Stimulated activated CD8-positive, alpha-beta memory T cell treated with anti-CD3 and anti-CD28 coated beads, Interleukin-7, amount 100 ng/mL, for 48 hours (primary cell): Measurements from ENCODE around the gene DCAF15.
"Not testable (repeated sequence)": the region's sequence is repeated elsewhere in the genome, so short reads cannot be mapped to it uniquely, and the experiment has no call there.

Experiments used
- DNase-seq, 2 donors: peaks; one replicate each; pipeline ENCODE4 v3.0.0-alpha.2; 2020; ENCODE audit warnings: low read depth in 1 of 2; ENCODE audit errors: extremely low read depth in 1 of 2

The DCAF15 gene

DNA sequence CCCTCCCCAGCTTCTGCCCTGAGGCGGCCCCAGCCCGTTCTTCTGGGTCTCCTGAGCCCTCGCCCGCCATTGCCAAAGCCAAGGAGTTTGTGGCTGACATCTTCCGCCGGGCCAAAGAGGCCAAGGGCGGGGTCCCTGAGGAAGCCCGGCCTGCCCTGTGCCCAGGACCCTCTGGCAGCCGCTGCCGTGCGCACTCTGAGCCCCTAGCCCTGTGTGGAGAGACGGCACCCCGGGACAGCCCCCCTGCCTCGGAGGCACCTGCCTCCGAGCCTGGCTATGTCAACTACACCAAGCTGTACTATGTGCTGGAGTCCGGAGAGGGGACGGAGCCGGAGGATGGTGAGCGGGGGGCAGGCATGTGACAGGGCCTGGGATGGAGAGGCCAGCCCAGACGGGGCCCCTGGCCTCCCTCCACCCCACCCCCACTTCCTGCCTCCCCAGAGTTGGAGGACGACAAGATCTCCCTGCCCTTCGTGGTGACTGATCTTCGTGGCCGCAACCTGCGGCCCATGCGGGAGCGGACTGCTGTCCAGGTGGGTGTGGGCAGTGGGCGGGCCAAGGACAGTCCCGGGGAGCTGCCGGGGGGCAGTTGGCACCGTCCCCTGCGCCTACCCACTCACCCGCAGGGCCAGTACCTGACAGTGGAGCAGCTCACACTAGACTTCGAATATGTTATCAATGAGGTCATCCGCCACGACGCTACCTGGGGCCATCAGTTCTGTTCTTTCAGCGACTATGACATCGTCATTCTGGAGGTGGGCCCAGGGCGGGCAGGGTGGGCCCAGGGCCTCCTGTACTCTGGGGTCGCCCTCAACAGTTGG, 7.0 kb downstream of the DCAF15 start:
- DNase-seq = no peak

GRCh38 chr19:13959962-13960862, 7.9 kb downstream of the DCAF15 start:
- DNase-seq = no peak

- DNase-seq = no peak
These were observed 8.8 kb downstream of the DCAF15 start for GRCh38 chr19:13960863-13961784.

DNA sequence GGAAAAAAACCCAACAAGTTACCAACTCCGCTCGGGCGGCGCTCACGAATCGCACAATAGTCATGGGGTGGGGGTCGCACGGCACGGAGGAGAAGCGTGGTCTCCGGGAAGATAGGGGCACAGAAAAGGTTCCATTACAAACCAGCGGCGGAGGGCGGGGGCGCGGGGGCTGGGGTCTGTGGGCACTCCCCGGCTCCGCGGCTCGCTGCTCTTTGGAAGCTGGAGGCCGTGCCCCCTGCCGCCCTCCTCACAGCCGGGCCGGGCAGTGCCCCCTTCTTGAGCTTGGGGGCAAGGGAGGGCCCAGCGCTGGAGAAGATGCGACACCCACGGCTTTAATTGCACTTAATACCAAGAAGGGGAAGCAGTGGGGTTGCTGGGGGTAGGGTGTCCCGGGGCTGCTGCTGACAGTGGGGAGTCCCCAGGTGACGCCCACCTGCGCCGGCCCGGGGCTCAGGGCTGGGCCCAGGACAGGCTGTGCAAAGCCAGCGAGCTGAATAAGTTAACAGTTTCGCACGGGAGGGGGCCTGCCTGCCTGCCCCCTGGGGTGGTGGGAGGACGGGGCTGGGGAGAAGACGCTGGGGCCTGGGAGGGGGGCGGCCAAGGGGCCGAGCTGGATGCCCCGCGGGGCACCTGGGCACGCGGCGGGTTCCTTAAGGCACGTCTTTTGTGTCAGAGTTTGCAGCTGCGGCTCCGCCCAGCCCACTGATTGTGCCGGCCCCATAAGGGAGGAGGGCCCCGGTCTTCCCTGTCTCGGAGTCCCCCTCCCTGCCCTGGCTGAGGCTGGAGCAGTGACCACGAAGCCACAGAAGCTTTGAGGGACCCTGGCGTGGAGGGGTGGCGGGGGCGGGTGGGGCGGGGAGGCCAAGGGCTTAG, 9.8 kb downstream of the DCAF15 start:
- DNase-seq = no peak

DNA sequence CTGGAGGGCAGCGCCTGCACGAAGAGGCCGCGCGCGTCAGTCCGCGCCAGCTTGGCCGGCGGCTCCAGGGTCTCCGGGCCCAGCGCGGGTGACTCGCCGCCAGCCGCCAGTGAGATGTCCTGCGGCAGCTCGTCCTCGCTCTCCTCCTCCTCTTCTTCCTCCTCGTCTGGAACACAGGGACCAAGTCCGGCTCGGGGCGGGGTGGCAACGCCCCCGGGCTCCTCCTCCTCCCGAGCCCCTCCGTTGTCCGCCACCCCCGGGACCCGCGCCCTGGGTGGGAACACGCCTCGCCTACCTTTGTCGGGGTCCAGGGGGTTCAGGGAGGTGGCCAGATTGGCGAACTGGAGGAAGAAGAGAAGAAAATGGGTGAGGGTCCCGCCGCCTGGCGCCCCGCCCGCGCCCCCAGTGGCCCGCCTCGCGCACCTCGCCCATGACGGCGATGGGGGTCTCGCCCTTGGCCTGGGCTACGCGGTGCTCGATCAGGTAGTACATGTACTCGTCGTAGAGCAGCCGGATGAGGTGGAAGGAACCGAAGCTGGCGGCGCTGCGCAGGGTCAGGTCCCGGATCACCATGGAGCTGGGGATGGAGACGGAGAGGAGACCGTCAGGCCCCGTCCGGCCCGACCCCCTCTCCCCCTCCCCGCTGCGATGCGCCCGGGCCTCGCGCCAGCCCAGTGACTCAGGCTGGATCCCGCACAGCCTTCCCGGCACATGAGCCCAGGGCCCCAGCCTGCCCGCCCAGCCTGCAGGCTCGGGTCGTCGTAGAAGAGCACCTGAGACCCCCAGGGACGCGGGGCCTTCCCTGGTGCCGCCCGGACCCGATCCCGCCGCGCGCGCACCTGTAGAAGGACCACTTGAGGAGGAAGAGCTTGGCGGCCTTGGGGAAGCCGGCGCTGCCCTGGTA, 10.6 kb downstream of the DCAF15 start:
- DNase-seq = no peak

DNA sequence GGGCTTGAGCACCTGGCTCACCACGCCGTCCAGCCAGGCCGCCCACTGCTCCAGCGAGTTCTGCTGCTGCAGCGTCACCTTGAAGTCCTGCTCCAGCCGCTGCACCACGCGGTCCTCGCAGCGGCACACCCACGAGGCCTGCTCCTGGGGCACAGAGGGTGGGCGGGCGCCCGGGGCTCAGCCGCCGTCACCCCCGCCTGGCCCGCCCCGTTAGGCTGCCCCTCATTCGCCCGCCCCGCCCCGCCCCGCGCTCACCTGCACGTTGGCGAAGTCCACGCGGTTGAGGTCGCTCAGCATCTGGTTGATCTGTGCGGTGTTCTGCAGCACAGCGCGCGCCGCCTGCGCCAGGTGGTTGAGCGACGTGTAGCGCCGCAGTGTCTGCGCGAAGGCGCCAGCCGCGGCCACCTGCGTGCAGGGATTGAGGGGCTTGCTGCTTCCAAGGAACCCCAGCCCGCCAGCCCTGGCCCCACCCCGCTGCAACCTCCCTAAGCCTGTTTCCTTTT, 11.3 kb downstream of the DCAF15 start:
- DNase-seq = no peak

GRCh38 chr19:13964776-13965175, 12.5 kb downstream of the DCAF15 start:
- no peak for DNase-seq

DNA sequence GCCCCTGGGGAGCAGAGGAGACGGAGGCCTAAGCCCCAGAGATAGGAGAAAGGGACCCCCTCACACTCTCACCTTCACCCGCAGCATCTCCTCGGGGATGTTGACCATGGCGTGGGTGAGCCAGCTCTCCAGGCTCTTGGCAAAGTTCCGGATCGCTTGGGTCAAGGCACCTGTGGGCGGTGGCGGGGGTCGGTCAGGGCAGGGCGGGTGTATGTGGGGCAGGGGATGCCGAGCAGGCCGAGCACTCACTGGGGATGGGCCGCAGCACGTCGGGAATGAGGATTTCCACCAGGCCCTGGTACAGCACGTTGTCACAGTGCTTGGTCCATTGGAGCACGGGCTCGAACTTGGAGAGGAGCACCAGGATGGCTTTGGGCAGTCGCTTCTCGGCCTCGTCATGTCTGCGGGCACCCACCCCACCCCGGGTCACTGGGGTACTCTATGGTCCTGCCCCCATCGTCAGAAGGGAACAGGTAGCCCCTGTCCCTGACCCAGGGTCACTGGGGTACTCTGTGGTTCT, 13.1 kb downstream of the DCAF15 start:
- no peak for DNase-seq

DNA sequence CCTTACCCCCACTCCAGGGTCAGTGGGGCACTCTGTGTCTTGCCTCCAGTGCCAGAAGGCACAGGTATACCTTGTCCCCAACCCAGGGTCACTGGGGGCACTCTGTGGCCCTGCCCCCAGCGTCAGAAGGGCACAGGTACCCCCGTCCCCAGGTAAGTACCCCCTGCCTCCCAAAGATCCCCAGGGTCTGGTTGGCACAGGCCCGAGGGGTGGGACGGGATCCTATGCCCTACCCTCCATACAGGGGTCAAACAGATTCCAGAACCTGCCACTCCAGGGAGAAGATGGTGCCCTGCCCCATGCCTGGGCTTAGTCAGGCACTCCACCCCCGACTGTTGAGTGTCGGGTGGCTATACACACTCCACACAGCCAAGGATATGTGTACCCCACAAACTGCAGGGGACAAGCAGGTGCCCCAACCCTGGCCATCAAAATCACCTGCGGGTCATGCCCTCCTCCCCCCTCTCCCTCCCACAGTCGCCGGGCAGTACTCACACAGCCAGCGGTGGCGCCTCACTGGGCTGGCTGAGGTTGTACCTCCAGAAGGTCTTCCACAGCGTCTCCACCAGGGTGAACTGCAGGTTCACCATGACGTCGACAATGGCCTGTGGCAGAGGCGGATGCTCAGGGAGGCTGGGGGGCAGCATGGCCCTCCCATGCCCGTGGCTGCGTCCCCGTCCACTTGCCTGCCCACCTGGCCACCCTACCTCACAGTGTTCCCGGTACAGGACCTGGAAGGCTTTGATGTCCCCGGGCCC, 13.8 kb downstream of the DCAF15 start:
- no peak for DNase-seq

- DNase-seq = no peak
These were observed 14.4 kb downstream of the DCAF15 start for GRCh38 chr19:13966684-13967128.

DNA sequence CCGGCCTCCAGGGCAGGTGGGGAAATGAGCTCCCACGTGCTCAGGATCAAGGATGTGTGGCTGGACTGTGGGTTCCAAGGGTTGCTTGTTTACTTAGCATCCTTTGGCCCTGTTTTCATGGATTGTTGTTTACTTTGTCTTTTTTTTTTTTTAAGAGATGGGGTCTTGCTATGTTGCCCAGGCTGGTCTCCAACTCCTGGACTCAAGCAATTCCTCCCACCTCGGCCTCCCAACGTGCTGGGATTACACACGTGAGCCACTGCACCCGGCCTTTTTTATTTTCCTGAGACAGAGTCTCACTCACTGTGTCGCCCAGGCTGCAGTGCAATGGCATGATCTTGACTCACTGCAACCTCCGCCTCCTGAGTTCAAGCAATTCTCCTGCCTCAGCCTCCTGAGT, 14.9 kb downstream of the DCAF15 start:
- DNase-seq = not testable (repeated sequence)

- DNase-seq = no peak
These were observed 16.1 kb downstream of the DCAF15 start for GRCh38 chr19:13968383-13968935.

DNA sequence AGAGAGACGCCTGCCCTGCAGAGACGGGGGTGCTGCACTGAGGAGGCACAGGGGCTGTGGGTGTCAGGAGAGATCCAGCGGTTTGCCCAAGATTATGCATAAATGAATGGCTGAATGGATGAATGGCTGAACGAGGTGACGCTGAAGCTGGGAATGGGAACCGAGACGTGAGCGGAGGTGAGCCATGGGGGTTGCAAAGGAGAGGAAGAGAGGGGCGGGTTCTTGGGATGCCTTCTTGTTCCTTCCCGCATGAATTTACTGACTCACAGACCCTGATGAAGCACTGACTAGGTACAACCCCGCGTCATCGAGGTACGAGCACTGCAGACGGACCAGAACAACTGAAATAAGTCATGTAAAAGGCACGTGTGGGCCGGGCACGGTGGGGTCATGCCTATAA, 16.7 kb downstream of the DCAF15 start:
- no peak for DNase-seq

GRCh38 chr19:13969897-13970296, 17.6 kb downstream of the DCAF15 start:
- DNase-seq = no peak

GRCh38 chr19:13971868-13972267, 19.6 kb downstream of the DCAF15 start:
- DNase-seq = not testable (repeated sequence)

- no peak for DNase-seq
These were observed 20.3 kb downstream of the DCAF15 start for GRCh38 chr19:13972368-13973155.

- DNase-seq = not testable (repeated sequence)
These were observed 21.2 kb downstream of the DCAF15 start for GRCh38 chr19:13973479-13973878.
